Measurements from ENCODE around the gene CST9. TPM values are rescaled to one million over a fixed set of nuclear protein-coding genes. Genes with fewer than 3 reads are reported as not detected.

Gene CST9
- total and polyA plus RNA-seq, 12 donors, result not detected

DNA sequence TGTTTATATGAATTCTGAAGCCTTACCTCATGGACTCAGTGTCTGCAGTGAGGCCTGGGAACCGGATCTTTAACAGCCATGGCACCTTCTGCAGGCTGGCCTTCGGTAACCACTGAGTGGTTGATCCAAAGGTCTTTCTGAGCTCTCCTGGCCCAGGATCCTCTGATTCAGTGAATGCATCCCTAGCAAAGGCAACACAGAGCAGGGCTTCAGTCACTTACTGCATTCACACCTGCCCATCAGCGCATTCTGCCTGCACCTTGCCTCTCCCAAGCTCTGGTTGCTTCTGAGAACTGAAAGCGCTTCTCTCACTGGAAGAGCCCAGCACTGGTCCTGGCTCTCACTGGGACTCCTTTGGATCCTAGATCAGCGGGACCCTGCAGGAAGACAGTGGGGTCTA lies 8.4 kb upstream of the CST9 start:
- Histone ChIP-seq H3K27me3 (no peaks in the 10 kb centered on the region), H3K9me3 (replicated peaks in 1 of 3) (no peaks in the 10 kb centered on the region), H3K27ac (no peak overlapping the region), H3K4me1 (replicated peaks in 1 of 2) (no peaks in the 10 kb centered on the region), H3K36me3 (replicated peaks in 1 of 2) (no peaks in the 10 kb centered on the region), H3K4me3 (no peak overlapping the region)
- intact Hi-C loops (cut with DNase I), result loop anchor here in 1 of 2 donors (5.0 kb wide), 1 partner anchor 267 kb away; no protein-coding TSS in a partner anchor
- DNase-seq, result no peak
- TF ChIP-seq POLR2A (IDR thresholded peaks at IDR 0.05), result no peak
- TF ChIP-seq, protein P1, sequence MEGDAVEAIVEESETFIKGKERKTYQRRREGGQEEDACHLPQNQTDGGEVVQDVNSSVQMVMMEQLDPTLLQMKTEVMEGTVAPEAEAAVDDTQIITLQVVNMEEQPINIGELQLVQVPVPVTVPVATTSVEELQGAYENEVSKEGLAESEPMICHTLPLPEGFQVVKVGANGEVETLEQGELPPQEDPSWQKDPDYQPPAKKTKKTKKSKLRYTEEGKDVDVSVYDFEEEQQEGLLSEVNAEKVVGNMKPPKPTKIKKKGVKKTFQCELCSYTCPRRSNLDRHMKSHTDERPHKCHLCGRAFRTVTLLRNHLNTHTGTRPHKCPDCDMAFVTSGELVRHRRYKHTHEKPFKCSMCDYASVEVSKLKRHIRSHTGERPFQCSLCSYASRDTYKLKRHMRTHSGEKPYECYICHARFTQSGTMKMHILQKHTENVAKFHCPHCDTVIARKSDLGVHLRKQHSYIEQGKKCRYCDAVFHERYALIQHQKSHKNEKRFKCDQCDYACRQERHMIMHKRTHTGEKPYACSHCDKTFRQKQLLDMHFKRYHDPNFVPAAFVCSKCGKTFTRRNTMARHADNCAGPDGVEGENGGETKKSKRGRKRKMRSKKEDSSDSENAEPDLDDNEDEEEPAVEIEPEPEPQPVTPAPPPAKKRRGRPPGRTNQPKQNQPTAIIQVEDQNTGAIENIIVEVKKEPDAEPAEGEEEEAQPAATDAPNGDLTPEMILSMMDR (IDR thresholded peaks at IDR 0.05), result no peak
- WGBS, 4 donors, result 81 to 96% (median 94%) methylated on average over 2 to 5 of the region's 5 CpGs

DNA sequence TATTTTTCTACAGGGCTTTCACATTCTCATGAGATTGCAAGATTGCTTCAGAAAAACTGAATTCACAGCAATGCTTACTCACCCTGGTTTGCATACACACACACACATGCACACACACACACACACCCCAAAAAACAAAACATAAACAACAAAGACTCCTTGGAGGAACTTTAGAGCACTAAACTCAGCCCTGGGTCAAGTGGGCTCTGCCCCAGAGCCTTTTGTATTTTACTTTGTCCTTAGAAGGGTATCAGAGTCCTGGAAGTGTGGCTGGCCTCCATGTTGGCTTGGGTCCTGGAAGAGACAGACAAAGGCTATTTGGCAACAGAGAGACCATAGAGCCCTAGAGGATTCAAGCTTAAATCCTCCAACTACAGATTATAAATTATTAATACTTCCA lies 8.0 kb upstream of the CST9 start:
- no peaks in the 10 kb centered on the region for H3K9me3 ChIP-seq (replicated peaks in 1 of 3)
- no peaks in the 10 kb centered on the region for H3K27me3 ChIP-seq
- H3K27ac ChIP-seq, result peak overlapping the region in 1 of 5 donors; percentile 40
- intact Hi-C loops (cut with DNase I), result loop anchor here in 1 of 2 donors (5.0 kb wide), 1 partner anchor 266 kb away; no protein-coding TSS in a partner anchor
- no peak overlapping the region for H3K4me3 ChIP-seq
- TF ChIP-seq, protein P1 (IDR thresholded peaks at IDR 0.05), result no peak
- TF ChIP-seq POLR2A (IDR thresholded peaks at IDR 0.05), result no peak
- H3K36me3 ChIP-seq (replicated peaks in 1 of 2), result no peaks in the 10 kb centered on the region
- no peak for DNase-seq
- H3K4me1 ChIP-seq (replicated peaks in 1 of 2), result no peaks in the 10 kb centered on the region

DNA sequence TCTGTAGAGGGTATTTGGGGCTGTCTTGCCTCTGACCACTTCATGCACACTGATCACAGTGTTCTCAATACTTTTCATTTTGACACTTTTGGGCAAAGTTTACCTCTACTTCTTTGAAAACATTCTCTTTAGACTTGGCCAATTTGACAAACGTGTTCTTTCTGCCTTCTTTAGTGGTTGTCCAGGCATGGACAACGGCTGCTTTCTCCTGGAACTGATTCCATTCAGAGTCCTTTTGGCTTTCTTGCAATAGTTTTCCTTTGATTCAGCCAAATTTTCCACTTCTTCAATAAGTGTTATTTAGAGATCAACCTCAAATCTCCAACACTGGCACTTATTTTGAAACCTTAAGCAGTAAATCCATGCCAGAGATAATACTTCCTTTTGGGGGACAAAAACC lies 6.7 kb upstream of the CST9 start:
- Histone ChIP-seq H3K27ac (no peak overlapping the region), H3K9me3 (replicated peaks in 1 of 3) (no peaks in the 10 kb centered on the region), H3K4me1 (replicated peaks in 1 of 2) (no peaks in the 10 kb centered on the region), H3K4me3 (no peak overlapping the region), H3K36me3 (replicated peaks in 1 of 2) (no peaks in the 10 kb centered on the region), H3K27me3 (no peaks in the 10 kb centered on the region)
- intact Hi-C loops (cut with DNase I), result loop anchor here in 1 of 2 donors (5.0 kb wide), 1 partner anchor 265 kb away; no protein-coding TSS in a partner anchor
- no peak for DNase-seq
- 57 to 68% (median 63%) methylated on average over 2 of the region's 2 CpGs for WGBS, 4 donors
- TF ChIP-seq, protein P1 (IDR thresholded peaks at IDR 0.05), result no peak
- no peak for TF ChIP-seq POLR2A (IDR thresholded peaks at IDR 0.05)

DNA sequence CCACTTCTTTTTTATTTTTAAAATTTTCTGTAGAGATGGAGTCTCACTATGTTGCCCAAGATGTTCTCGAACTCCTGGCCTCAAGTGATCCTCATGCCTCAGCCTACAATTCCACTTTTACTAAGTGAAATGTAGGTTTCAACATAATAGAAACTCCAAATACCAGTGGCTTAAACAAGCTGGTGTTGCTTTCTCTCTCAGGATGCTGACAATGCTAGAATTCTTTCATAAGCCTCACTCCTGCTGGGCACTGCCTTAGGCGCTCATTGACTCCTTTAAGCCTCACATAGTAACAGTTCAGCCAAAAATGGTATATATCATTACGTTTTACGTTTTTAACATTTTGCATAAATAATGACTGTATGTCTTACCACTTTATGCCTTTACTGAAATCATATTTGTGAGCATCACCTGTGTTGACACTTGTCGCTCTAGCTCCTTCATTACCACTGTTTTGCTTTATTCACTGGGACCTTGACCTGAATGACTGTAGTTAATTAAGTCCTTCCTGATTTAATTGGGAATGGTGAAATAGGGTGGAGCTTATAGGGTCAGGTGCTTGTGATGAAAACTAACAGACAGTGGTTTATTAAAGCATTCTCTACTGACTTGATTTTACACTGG lies 3.9 kb upstream of the CST9 start:
- H3K4me3 ChIP-seq, result no peak overlapping the region
- H3K27me3 ChIP-seq, result no peaks in the 10 kb centered on the region
- no peak for TF ChIP-seq POLR2A (IDR thresholded peaks at IDR 0.05)
- TF ChIP-seq, protein P1 (IDR thresholded peaks at IDR 0.05), result no peak
- H3K27ac ChIP-seq, result no peak overlapping the region
- intact Hi-C loops (cut with DNase I), result loop anchor here (5.0 kb wide), 2 partner anchors 167 to 262 kb away; no protein-coding TSS in a partner anchor
- no peaks in the 10 kb centered on the region for H3K9me3 ChIP-seq (replicated peaks in 1 of 3)
- H3K4me1 ChIP-seq (replicated peaks in 1 of 2), result no peaks in the 10 kb centered on the region
- H3K36me3 ChIP-seq (replicated peaks in 1 of 2), result no peaks in the 10 kb centered on the region
- no peak for DNase-seq
- WGBS, 4 donors, result 85 to 90% (median 88%) methylated on average over 5 of the region's 5 CpGs
